ENCODE results near the gene SYT17.
"Not testable (repeated sequence)": the region's sequence is repeated elsewhere in the genome, so short reads cannot be mapped to it uniquely, and the experiment has no call there.

The SYT17 gene

GRCh38 chr16:19184823-19185509 lies 16.9 kb downstream of the SYT17 start:
- DNase-seq (ENCODE audit: low read depth in 1 of 2, low spot score in 1 of 2): no peak
- in situ Hi-C loops (cut with HindIII; ENCODE audit: low pct_unique_long_range_greater_than_20kb, low sequenced_read_pairs): no loop called here

GRCh38 chr16:19185510-19185851 lies 17.4 kb downstream of the SYT17 start:
- in situ Hi-C loops (cut with HindIII; ENCODE audit: low pct_unique_long_range_greater_than_20kb, low sequenced_read_pairs): no loop called here
- no peak for TF ChIP-seq JUND (IDR thresholded peaks at IDR 0.05; ENCODE audit: low read depth)
- DNase-seq (ENCODE audit: low read depth in 1 of 2, low spot score in 1 of 2): no peak

More at GRCh38 chr16:19184823-19185509, 16.9 kb downstream of the SYT17 start:
- no peak for TF ChIP-seq JUND (IDR thresholded peaks at IDR 0.05; ENCODE audit: low read depth)

GRCh38 chr16:19186408-19186807 lies 18.4 kb downstream of the SYT17 start:
- no peak for TF ChIP-seq JUND (IDR thresholded peaks at IDR 0.05; ENCODE audit: low read depth)
- in situ Hi-C loops (cut with HindIII; ENCODE audit: low pct_unique_long_range_greater_than_20kb, low sequenced_read_pairs): no loop called here
- DNase-seq (ENCODE audit: low read depth in 1 of 2, low spot score in 1 of 2): no peak

GRCh38 chr16:19187961-19188360 lies 19.9 kb downstream of the SYT17 start:
- in situ Hi-C loops (cut with HindIII; ENCODE audit: low pct_unique_long_range_greater_than_20kb, low sequenced_read_pairs); DNase-seq (ENCODE audit: low read depth in 1 of 2, low spot score in 1 of 2): not testable (repeated sequence)

GRCh38 chr16:19188406-19188805 lies 20.4 kb downstream of the SYT17 start:
- no peak for DNase-seq (ENCODE audit: low read depth in 1 of 2, low spot score in 1 of 2)
- in situ Hi-C loops (cut with HindIII; ENCODE audit: low pct_unique_long_range_greater_than_20kb, low sequenced_read_pairs): no loop called here
- TF ChIP-seq JUND (IDR thresholded peaks at IDR 0.05; ENCODE audit: low read depth): no peak

GRCh38 chr16:19192865-19193264 lies 24.8 kb downstream of the SYT17 start:
- no peak for DNase-seq (ENCODE audit: low read depth in 1 of 2, low spot score in 1 of 2)
- in situ Hi-C loops (cut with HindIII; ENCODE audit: low pct_unique_long_range_greater_than_20kb, low sequenced_read_pairs): no loop called here
- TF ChIP-seq JUND (IDR thresholded peaks at IDR 0.05; ENCODE audit: low read depth): no peak

GRCh38 chr16:19196871-19197270 lies 28.8 kb downstream of the SYT17 start:
- no peak for DNase-seq (ENCODE audit: low read depth in 1 of 2, low spot score in 1 of 2)
- in situ Hi-C loops (cut with HindIII; ENCODE audit: low pct_unique_long_range_greater_than_20kb, low sequenced_read_pairs): no loop called here
- TF ChIP-seq JUND (IDR thresholded peaks at IDR 0.05; ENCODE audit: low read depth): no peak

- in situ Hi-C loops (cut with HindIII; ENCODE audit: low pct_unique_long_range_greater_than_20kb, low sequenced_read_pairs): no loop called here
- DNase-seq (ENCODE audit: low read depth in 1 of 2, low spot score in 1 of 2): peak in 1 of 2 experiments; percentile 34
- no peak for TF ChIP-seq JUND (IDR thresholded peaks at IDR 0.05; ENCODE audit: low read depth)
Observed at GRCh38 chr16:19203374-19203966, 35.4 kb downstream of the SYT17 start.

- DNase-seq (ENCODE audit: low read depth in 1 of 2, low spot score in 1 of 2): no peak
- no peak for TF ChIP-seq JUND (IDR thresholded peaks at IDR 0.05; ENCODE audit: low read depth)
- in situ Hi-C loops (cut with HindIII; ENCODE audit: low pct_unique_long_range_greater_than_20kb, low sequenced_read_pairs): no loop called here
Observed at GRCh38 chr16:19210280-19210924, 42.4 kb downstream of the SYT17 start.

- DNase-seq (ENCODE audit: low read depth in 1 of 2, low spot score in 1 of 2): no peak
- no peak for TF ChIP-seq JUND (IDR thresholded peaks at IDR 0.05; ENCODE audit: low read depth)
- in situ Hi-C loops (cut with HindIII; ENCODE audit: low pct_unique_long_range_greater_than_20kb, low sequenced_read_pairs): no loop called here
Observed at GRCh38 chr16:19210968-19211367, 42.9 kb downstream of the SYT17 start.

- in situ Hi-C loops (cut with HindIII; ENCODE audit: low pct_unique_long_range_greater_than_20kb, low sequenced_read_pairs): no loop called here
- no peak for TF ChIP-seq JUND (IDR thresholded peaks at IDR 0.05; ENCODE audit: low read depth)
- no peak for DNase-seq (ENCODE audit: low read depth in 1 of 2, low spot score in 1 of 2)
Observed at GRCh38 chr16:19212059-19212458, 44.0 kb downstream of the SYT17 start.

GRCh38 chr16:19213885-19214284 lies 45.8 kb downstream of the SYT17 start:
- in situ Hi-C loops (cut with HindIII; ENCODE audit: low pct_unique_long_range_greater_than_20kb, low sequenced_read_pairs): no loop called here
- no peak for TF ChIP-seq JUND (IDR thresholded peaks at IDR 0.05; ENCODE audit: low read depth)
- peak; percentile 13 to 54 for DNase-seq (ENCODE audit: low read depth in 1 of 2, low spot score in 1 of 2)

GRCh38 chr16:19215705-19216104 lies 47.7 kb downstream of the SYT17 start:
- no peak for DNase-seq (ENCODE audit: low read depth in 1 of 2, low spot score in 1 of 2)
- in situ Hi-C loops (cut with HindIII; ENCODE audit: low pct_unique_long_range_greater_than_20kb, low sequenced_read_pairs): no loop called here
- no peak for TF ChIP-seq JUND (IDR thresholded peaks at IDR 0.05; ENCODE audit: low read depth)

All from T47D (cell line).